Panc1 (cell line): ENCODE results near the gene TMPRSS3. TPM values are rescaled to one million over a fixed set of nuclear protein-coding genes. Genes with fewer than 3 reads are reported as not detected.

Experiments used
- ATAC-seq: fragments of 200-7000 bp; cut with Tn5 transposase; 2 replicates; pipeline ENCODE4 v1.9.1; 2020; ENCODE audit warnings: mild to moderate bottlenecking, moderate library complexity
- BruUV-seq: library from RNA; stranded (reverse); fragments of 400-500 nt; replicated peaks from 2 replicates; lab custom pipeline; 2021; lab: Mats Ljungman, UMichigan
- CTCF ChIA-PET: fragments of 300-600 bp; sonication (Branson Sonifier 250); formaldehyde crosslinking; loops from one replicate; lab custom pipeline; 2022; ENCODE audit warnings: antibody characterized with exemption; lab: Charles Lee
- POLR2A ChIA-PET: fragments of 300-600 bp; sonication (Branson Sonifier 250); formaldehyde crosslinking; loops from one replicate; lab custom pipeline; 2022; ENCODE audit warnings: antibody characterized with exemption; lab: Charles Lee
- DNase-seq: peaks from one replicate; pipeline ENCODE4 v3.0.0-alpha.2; 2010; ENCODE audit warnings: low read depth, low spot score
- H3K27ac ChIP-seq: 2 replicates; pipeline ENCODE4 v1.5.1; 2011; ENCODE audit warnings: mild to moderate bottlenecking, low read length, inconsistent platforms
- H3K27me3 ChIP-seq: fragments of 200-500 bp; sonication (Bioruptor generic); 2 replicates; pipeline ENCODE4 v1.6.0; 2014; ENCODE audit warnings: low read length, inconsistent platforms; ENCODE audit not compliant: control insufficient read depth, insufficient read depth
- H3K36me3 ChIP-seq: fragments of 200-500 bp; sonication (Bioruptor generic); 2 replicates; pipeline ENCODE4 v1.5.1; 2014; ENCODE audit warnings: inconsistent platforms, mild to moderate bottlenecking, low read length, moderate library complexity; ENCODE audit not compliant: control insufficient read depth, insufficient read depth
- H3K4me1 ChIP-seq: 2 replicates; pipeline ENCODE4 v1.5.1; 2011; ENCODE audit warnings: inconsistent platforms, mild to moderate bottlenecking, low read length, moderate library complexity; ENCODE audit not compliant: control insufficient read depth, insufficient read depth
- H3K4me3 ChIP-seq, 2 experiments: 2 replicates each; pipeline ENCODE4 v1.5.1; 2011 to 2012; ENCODE audit warnings: low read depth in 2 of 2, low read length in 2 of 2, mild to moderate bottlenecking in 2 of 2, inconsistent platforms in 1 of 2, moderate library complexity in 1 of 2
- H3K9me3 ChIP-seq: fragments of 200-500 bp; sonication (Bioruptor generic); 2 replicates; pipeline ENCODE4 v1.5.1; 2014; ENCODE audit warnings: low read depth, mild to moderate bottlenecking, inconsistent platforms, low read length, moderate library complexity; ENCODE audit not compliant: control insufficient read depth, insufficient read depth
- CTCF ChIP-seq: fragments of 450-650 bp; IDR thresholded peaks from 2 replicates; pipeline ENCODE4 v1.5.1; 2017; ENCODE audit warnings: mild to moderate bottlenecking
- POLR2AphosphoS5 ChIP-seq: IDR thresholded peaks from 2 replicates; pipeline ENCODE4 v1.6.1; 2012; ENCODE audit warnings: mild to moderate bottlenecking, low read depth, low read length, moderate library complexity
- REST ChIP-seq, 2 experiments: IDR thresholded peaks; 2 replicates each; pipeline ENCODE4 v1.6.1; 2011 to 2012; ENCODE audit warnings: low read depth in 2 of 2, control low read depth in 1 of 2, low read length in 1 of 2, mild to moderate bottlenecking in 1 of 2, moderate library complexity in 1 of 2; ENCODE audit not compliant: insufficient read depth in 1 of 2
- SIN3A ChIP-seq: IDR thresholded peaks from 2 replicates; pipeline ENCODE4 v1.6.1; 2012; ENCODE audit warnings: low read depth, mild to moderate bottlenecking, low read length, moderate library complexity, borderline replicate concordance; ENCODE audit not compliant: insufficient read depth
- TCF7L2 ChIP-seq: IDR thresholded peaks from 2 replicates; pipeline ENCODE4 v1.6.1; 2011; ENCODE audit warnings: mild to moderate bottlenecking, low read depth, low read length, inconsistent platforms
- in situ Hi-C: cut with HindIII; loops from 2 replicates; pipeline ENCODE4 v1.10.0; 2016; ENCODE audit warnings: low sequenced_read_pairs, low pct_unique_long_range_greater_than_20kb
- intact Hi-C: fragments of 100-400 bp; cut with micrococcal nuclease; formaldehyde crosslinking; loops from one replicate; pipeline ENCODE4 v1.10.0; 2022; ENCODE audit not compliant: unreplicated experiment
- total RNA-seq: library from RNA; stranded (reverse); gene quantifications from one replicate; pipeline ENCODE4 v1.2.1, GENCODE V29; 2021; ENCODE audit not compliant: unreplicated experiment

TMPRSS3 gene
- total RNA-seq, 1 experiment from 2014 or later: not detected

GRCh38 chr21:42404539-42404938 is 8.7 kb upstream of the TMPRSS3 start:
- Histone ChIP-seq H3K9me3 (no peaks in the 10 kb centered on the region), H3K4me3 (no peak overlapping the region), H3K27ac (no peak overlapping the region), H3K27me3 (no peaks in the 10 kb centered on the region), H3K4me1 (no peaks in the 10 kb centered on the region), H3K36me3 (no peaks in the 10 kb centered on the region)
- POLR2A ChIA-PET: no interaction called here
- no peak for ATAC-seq
- CTCF ChIA-PET: no interaction called here
- no peak for DNase-seq
- in situ Hi-C loops: no loop called here
- no peak for TF ChIP-seq TCF7L2
- no peak for TF ChIP-seq CTCF
- intact Hi-C loops: no loop called here
- no TSS peak for BruUV-seq

- Histone ChIP-seq H3K4me3 (no peak within 1 kb of the TSS), H3K4me1 (no peaks in the 10 kb centered on the region), H3K36me3 (no peaks in the 10 kb centered on the region), H3K9me3 (no peaks in the 10 kb centered on the region), H3K27me3 (no peaks in the 10 kb centered on the region), H3K27ac (no peak within 1 kb of the TSS)
- POLR2A ChIA-PET: no interaction called here
- ATAC-seq (no peak), DNase-seq (no peak)
- intact Hi-C loops: no loop called here
- no TSS peak for BruUV-seq
- TF ChIP-seq TCF7L2: no peak
- no peak for TF ChIP-seq POLR2AphosphoS5
- TF ChIP-seq REST (IDR thresholded peaks at IDR 0.05; ENCODE audit: insufficient read depth in 1 of 2, low read depth in 2 of 2, low read length in 1 of 2): no peak
- no peak for TF ChIP-seq CTCF
- no peak for TF ChIP-seq SIN3A
- CTCF ChIA-PET: no interaction called here
- in situ Hi-C loops: no loop called here
Measured at GRCh38 chr21:42403611-42404231, 7.9 kb upstream of the TMPRSS3 start, which contains the start of gene UBASH3A. Gene UBASH3A (plus strand): TSS chr21:42403902. CDS start chr21:42403946, 44 bp downstream.
